SK-N-SH (cell line): Measurements from ENCODE around the gene IGDCC3. TPM values are rescaled to one million over a fixed set of nuclear protein-coding genes. Genes with fewer than 3 reads are reported as not detected.

Source experiments
- CTCF ChIA-PET: fragments of 300-600, 350-600 bp; formaldehyde crosslinking; extraction: SDS; loops from one replicate; lab custom pipeline; 2021; lab: Yijun Ruan, JAX
- POLR2A ChIA-PET: fragments of 350-600 bp; sonication (Branson Sonifier 250); formaldehyde crosslinking; extraction: SDS; loops from one replicate; lab custom pipeline; 2020; ENCODE audit warnings: antibody characterized with exemption, inconsistent platforms; lab: Yijun Ruan, JAX
- DNase-seq: peaks from one replicate; pipeline ENCODE4 v3.0.0; 2012
- H2AFZ ChIP-seq: fragments of 200-600 bp; sonication (generic); 2 replicates; pipeline ENCODE4 v1.8.1; 2016; ENCODE audit warnings: antibody characterized with exemption, mild to moderate bottlenecking, low read depth
- H3F3A ChIP-seq: fragments of 200-600 bp; sonication (generic); replicated peaks from 2 replicates; pipeline ENCODE3; 2016; ENCODE audit warnings: antibody characterized with exemption, mild to moderate bottlenecking; ENCODE audit not compliant: insufficient read depth
- H3K27ac ChIP-seq, 2 experiments: fragments of 200-500 bp in 1 of 2; fragments of 200-600 bp in 1 of 2; sonication (Bioruptor generic) in 1 of 2; sonication (generic), shearing (Covaris generic) in 1 of 2; 2 replicates each; pipeline versions ENCODE4 v1.5.1 to v1.6.1; 2014 to 2016; ENCODE audit warnings: low read depth in 2 of 2, inconsistent platforms in 1 of 2, low read length in 1 of 2, mild to moderate bottlenecking in 1 of 2, mixed read lengths in 1 of 2
- H3K27me3 ChIP-seq: fragments of 200-600 bp; sonication (generic), shearing (Covaris generic); 2 replicates; pipeline ENCODE4 v1.6.1; 2016; ENCODE audit warnings: mixed run types; ENCODE audit not compliant: insufficient read depth
- H3K36me3 ChIP-seq, 2 experiments: fragments of 200-500 bp in 1 of 2; fragments of 200-600 bp in 1 of 2; sonication (Bioruptor generic) in 1 of 2; sonication (generic) in 1 of 2; replicated peaks in 1 of 2; 2 replicates each; pipeline versions ENCODE3 to v1.5.1; 2014 to 2016; ENCODE audit warnings: low read length in 1 of 2, mild to moderate bottlenecking in 1 of 2; ENCODE audit not compliant: insufficient read depth in 2 of 2, control insufficient read depth in 1 of 2
- H3K4me1 ChIP-seq, 2 experiments: fragments of 200-500 bp in 1 of 2; fragments of 200-600 bp in 1 of 2; sonication (Bioruptor generic) in 1 of 2; sonication (generic), shearing (Covaris generic) in 1 of 2; 2 replicates each; pipeline versions ENCODE4 v1.5.1 to v1.6.1; 2014 to 2016; ENCODE audit warnings: low read depth in 1 of 2, low read length in 1 of 2, mixed run types in 1 of 2; ENCODE audit not compliant: insufficient read depth in 2 of 2, control insufficient read depth in 1 of 2
- H3K4me2 ChIP-seq: fragments of 200-600 bp; sonication (generic), shearing (Covaris generic); 2 replicates; pipeline ENCODE4 v1.6.1; 2017; ENCODE audit warnings: mixed run types
- H3K4me3 ChIP-seq, 2 experiments: fragments of 200-500 bp in 1 of 2; fragments of 200-600 bp in 1 of 2; sonication (Bioruptor generic) in 1 of 2; sonication (generic), shearing (Covaris generic) in 1 of 2; 2 replicates each; pipeline versions ENCODE4 v1.5.1 to v1.8.1; 2014 to 2016; ENCODE audit warnings: low read depth in 2 of 2, inconsistent platforms in 1 of 2, low read length in 1 of 2, mild to moderate bottlenecking in 1 of 2, mixed read lengths in 1 of 2, moderate library complexity in 1 of 2
- H3K79me2 ChIP-seq: fragments of 200-600 bp; sonication (generic); 2 replicates; pipeline ENCODE4 v1.8.1; 2017; ENCODE audit warnings: mild to moderate bottlenecking; ENCODE audit not compliant: insufficient read depth
- H3K9ac ChIP-seq: fragments of 200-600 bp; sonication (generic); 2 replicates; pipeline ENCODE4 v1.6.1; 2017; ENCODE audit warnings: mixed run types
- H3K9me2 ChIP-seq: fragments of 200-600 bp; sonication (generic); 2 replicates; pipeline ENCODE4 v1.6.1; 2017; ENCODE audit warnings: mixed run types
- H3K9me3 ChIP-seq: fragments of 200-600 bp; sonication (generic); 2 replicates; pipeline ENCODE4 v1.6.1; 2017; ENCODE audit warnings: mixed run types, mild to moderate bottlenecking, moderate library complexity
- H4K20me1 ChIP-seq: fragments of 200-600 bp; sonication (generic); 2 replicates; pipeline ENCODE4 v1.6.1; 2017; ENCODE audit warnings: mild to moderate bottlenecking, mixed run types; ENCODE audit not compliant: insufficient read depth
- CTCF ChIP-seq: fragments of 200-600 bp; sonication (generic); IDR thresholded peaks from 2 replicates; pipeline ENCODE4 v1.6.1; 2017; ENCODE audit warnings: antibody characterized with exemption, mild to moderate bottlenecking, moderate library complexity
- ELF1 ChIP-seq: IDR thresholded peaks from 2 replicates; pipeline ENCODE4 v1.4.0; 2012
- EZH2phosphoT487 ChIP-seq: fragments of 200-600 bp; sonication (generic); IDR thresholded peaks from 2 replicates; pipeline ENCODE4 v1.6.1; 2017; ENCODE audit warnings: low read depth, mixed run types, mild to moderate bottlenecking, antibody characterized with exemption, moderate library complexity, borderline replicate concordance
- FOXM1 ChIP-seq: IDR thresholded peaks from 2 replicates; pipeline ENCODE4 v1.4.0; 2012; ENCODE audit warnings: low read depth, mild to moderate bottlenecking
- GABPA ChIP-seq: IDR thresholded peaks from 2 replicates; pipeline ENCODE4 v1.4.0; 2012; ENCODE audit warnings: low read depth, mild to moderate bottlenecking
- IRF3 ChIP-seq: fragments of 150-350 bp; IDR thresholded peaks from 2 replicates; pipeline ENCODE4 v1.6.1; 2016; ENCODE audit warnings: mild to moderate bottlenecking, low read depth, low read length
- JUND ChIP-seq: IDR thresholded peaks from 2 replicates; pipeline ENCODE4 v1.4.0; 2012
- MAX ChIP-seq: IDR thresholded peaks from 2 replicates; pipeline ENCODE4 v1.4.0; 2012; ENCODE audit warnings: low read depth
- MXI1 ChIP-seq: IDR thresholded peaks from 2 replicates; pipeline ENCODE4 v1.6.1; 2012; ENCODE audit warnings: mild to moderate bottlenecking, low read depth, low read length, improper control_type of control experiment
- NRF1 ChIP-seq: IDR thresholded peaks from 2 replicates; pipeline ENCODE4 v1.6.1; 2012; ENCODE audit warnings: low read depth, mild to moderate bottlenecking, low read length
- RAD21 ChIP-seq: IDR thresholded peaks from 2 replicates; pipeline ENCODE4 v1.6.1; 2012; ENCODE audit warnings: mild to moderate bottlenecking, low read length
- RFX5 ChIP-seq: IDR thresholded peaks from 2 replicates; pipeline ENCODE4 v1.6.1; 2012; ENCODE audit warnings: mild to moderate bottlenecking, improper control_type of control experiment, low read length
- TAF1 ChIP-seq: IDR thresholded peaks from 2 replicates; pipeline ENCODE4 v1.6.1; 2012; ENCODE audit warnings: low read depth, mild to moderate bottlenecking, low read length, moderate library complexity, borderline replicate concordance
- TCF12 ChIP-seq: IDR thresholded peaks from 2 replicates; pipeline ENCODE4 v1.4.0; 2012
- USF1 ChIP-seq: IDR thresholded peaks from 2 replicates; pipeline ENCODE4 v1.4.0; 2012; ENCODE audit warnings: low read depth, borderline replicate concordance
- USF2 ChIP-seq: fragments of 150-350 bp; IDR thresholded peaks from 2 replicates; pipeline ENCODE4 v1.6.1; 2017; ENCODE audit warnings: antibody characterized with exemption, low read length, low read depth, borderline replicate concordance
- YY1 ChIP-seq: IDR thresholded peaks from 2 replicates; pipeline ENCODE4 v1.4.0; 2012; ENCODE audit warnings: low read depth, mild to moderate bottlenecking
- polyA plus RNA-seq, 3 experiments: library from polyadenylated mRNA; depleted of rRNA; stranded (reverse); fragments of >200 nt; gene quantifications; 2 replicates each; pipeline ENCODE4 v1.2.3, GENCODE V29; 2012

Gene IGDCC3
- polyA plus RNA-seq, 1 of the 3 experiments (the other 2 are of a cell fraction), result 0.43 TPM

- no peak for TF ChIP-seq MAX
- no peak for TF ChIP-seq JUND
- no peak for TF ChIP-seq TCF12
- TF ChIP-seq RFX5, result no peak
Observed at GRCh38 chr15:65413760-65414144, 36.0 kb upstream of the IGDCC3 start (continued).

GRCh38 chr15:65413051-65413759 is 35.4 kb upstream of the IGDCC3 start:
- Histone ChIP-seq H3K4me1 (peaks cover under 1 to 13% of the 10 kb centered on the region in 2 experiments; a peak in 2 of 4 replicates), H3K27ac (no peak overlapping the region), H3K4me3 (no peak overlapping the region), H4K20me1 (no peaks in the 10 kb centered on the region), H3K4me2 (no peak overlapping the region), H3K9ac (no peak overlapping the region), H3K9me3 (no peaks in the 10 kb centered on the region), H3K36me3 (no peaks in the 10 kb centered on the region), H2AFZ (no peak overlapping the region), H3F3A (peaks cover 6% of the 10 kb centered on the region), H3K9me2 (no peaks in the 10 kb centered on the region), H3K79me2 (no peaks in the 10 kb centered on the region), H3K27me3 (no peaks in the 10 kb centered on the region)
- POLR2A ChIA-PET, result no interaction called here
- DNase-seq, result no peak
- TF ChIP-seq EZH2phosphoT487, result no peak
- no peak for TF ChIP-seq ELF1
- TF ChIP-seq JUND, result no peak
- TF ChIP-seq USF2, result no peak
- TF ChIP-seq YY1, result no peak
- no peak for TF ChIP-seq FOXM1
- no peak for TF ChIP-seq NRF1
- no peak for TF ChIP-seq MXI1
- no peak for TF ChIP-seq USF1
- no peak for TF ChIP-seq MAX
- TF ChIP-seq TAF1, result no peak
- no peak for TF ChIP-seq GABPA
- no peak for TF ChIP-seq CTCF
- TF ChIP-seq IRF3, result no peak
- TF ChIP-seq RAD21, result no peak
- CTCF ChIA-PET, result interaction anchor here (0.9 to 4.4 kb wide), 5 partner anchors 12 to 94 kb away, joined by 3 to 35 read pairs (median 4); no protein-coding TSS in a partner anchor
